ENCODE measurements around the gene STPG4.

Gene STPG4

GRCh38 chr2:47098953-47099352, 56.2 kb downstream of the STPG4 start:
- no peak for TF ChIP-seq JUND (IDR thresholded peaks at IDR 0.05; ENCODE audit: low read depth)
- no peak for DNase-seq (ENCODE audit: low read depth in 1 of 2, low spot score in 1 of 2)
- in situ Hi-C loops (cut with HindIII; ENCODE audit: low pct_unique_long_range_greater_than_20kb, low sequenced_read_pairs): no loop called here

DNA sequence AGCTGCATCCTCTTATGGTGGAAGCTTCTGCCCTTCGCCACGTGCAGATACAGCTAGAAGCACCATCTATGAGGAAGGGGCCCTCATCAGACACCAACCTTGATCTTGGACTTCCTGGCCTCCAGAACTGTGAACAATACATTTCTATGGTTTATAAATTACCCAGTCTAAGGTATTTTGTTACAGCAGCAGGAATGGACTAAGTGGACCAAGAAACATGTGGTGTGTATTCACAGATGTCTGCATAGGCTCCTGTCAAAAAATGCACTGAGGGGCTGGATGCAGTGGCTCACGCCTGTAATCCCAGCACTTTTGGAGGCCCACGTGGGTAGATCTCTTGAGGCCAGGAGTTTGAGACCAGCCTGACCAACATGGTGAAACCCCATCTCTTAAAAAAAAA, 57.5 kb downstream of the STPG4 start:
- no peak for DNase-seq (ENCODE audit: low read depth in 1 of 2, low spot score in 1 of 2)
- no peak for TF ChIP-seq JUND (IDR thresholded peaks at IDR 0.05; ENCODE audit: low read depth)
- in situ Hi-C loops (cut with HindIII; ENCODE audit: low pct_unique_long_range_greater_than_20kb, low sequenced_read_pairs): no loop called here

GRCh38 chr2:47096451-47096850, 58.7 kb downstream of the STPG4 start:
- no peak for DNase-seq (ENCODE audit: low read depth in 1 of 2, low spot score in 1 of 2)
- TF ChIP-seq JUND (IDR thresholded peaks at IDR 0.05; ENCODE audit: low read depth): no peak
- in situ Hi-C loops (cut with HindIII; ENCODE audit: low pct_unique_long_range_greater_than_20kb, low sequenced_read_pairs): no loop called here

GRCh38 chr2:47095349-47096020, 59.6 kb downstream of the STPG4 start:
- DNase-seq (ENCODE audit: low read depth in 1 of 2, low spot score in 1 of 2): no peak
- no peak for TF ChIP-seq JUND (IDR thresholded peaks at IDR 0.05; ENCODE audit: low read depth)
- in situ Hi-C loops (cut with HindIII; ENCODE audit: low pct_unique_long_range_greater_than_20kb, low sequenced_read_pairs): no loop called here

DNA sequence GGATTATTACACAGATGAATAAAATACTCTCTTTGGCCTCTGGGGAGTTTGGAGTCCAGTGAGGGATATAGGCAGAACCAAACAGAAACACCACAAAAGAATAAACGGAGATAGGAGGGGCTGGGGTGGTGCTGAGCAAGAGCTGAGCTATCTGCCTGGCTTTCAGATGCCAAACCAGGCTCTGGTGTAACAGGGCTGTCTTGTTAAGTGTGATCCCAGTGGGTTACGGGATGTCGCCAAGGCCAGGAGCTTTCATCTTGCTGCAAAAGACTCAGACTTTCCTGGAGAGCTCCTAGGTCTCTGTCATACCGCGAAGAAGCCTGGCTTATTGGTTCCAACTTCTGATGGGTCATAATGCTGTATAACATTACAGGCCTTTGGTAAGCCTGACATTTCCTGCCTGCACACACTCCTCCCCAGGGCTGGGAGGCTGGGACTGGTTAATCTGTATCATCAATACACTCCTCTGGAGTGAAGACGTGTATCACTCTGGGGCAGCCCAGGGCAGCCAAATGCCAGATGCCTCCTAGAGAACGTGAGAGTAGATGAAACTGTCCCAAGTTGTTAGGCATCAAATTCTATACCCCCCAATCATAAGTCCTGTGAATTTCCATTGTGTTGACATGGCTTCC, 60.5 kb downstream of the STPG4 start:
- in situ Hi-C loops (cut with HindIII; ENCODE audit: low pct_unique_long_range_greater_than_20kb, low sequenced_read_pairs): no loop called here
- no peak for DNase-seq (ENCODE audit: low read depth in 1 of 2, low spot score in 1 of 2)
- TF ChIP-seq JUND (IDR thresholded peaks at IDR 0.05; ENCODE audit: low read depth): no peak

DNA sequence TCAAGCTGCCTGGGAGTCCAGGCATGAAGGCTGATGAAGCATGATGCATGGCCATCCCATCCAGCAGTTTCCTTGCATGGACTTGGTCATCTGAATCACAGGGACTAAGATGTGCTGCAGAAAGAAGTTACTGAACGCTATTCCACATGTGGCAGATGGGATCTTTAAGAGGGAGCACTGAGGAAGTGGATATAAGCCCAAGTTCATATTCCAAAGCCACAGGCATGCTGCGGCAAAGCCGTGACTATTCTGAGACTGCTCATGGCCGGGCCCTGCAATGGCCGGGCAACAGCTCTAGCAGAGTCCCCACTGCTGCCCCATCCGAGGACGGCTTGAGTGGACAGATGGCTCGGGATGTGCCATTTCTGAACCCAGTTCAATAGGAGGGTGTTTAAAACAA, 61.5 kb downstream of the STPG4 start:
- DNase-seq (ENCODE audit: low read depth in 1 of 2, low spot score in 1 of 2): no peak
- in situ Hi-C loops (cut with HindIII; ENCODE audit: low pct_unique_long_range_greater_than_20kb, low sequenced_read_pairs): no loop called here
- TF ChIP-seq JUND (IDR thresholded peaks at IDR 0.05; ENCODE audit: low read depth): no peak

GRCh38 chr2:47092465-47092864, 62.6 kb downstream of the STPG4 start:
- no peak for TF ChIP-seq JUND (IDR thresholded peaks at IDR 0.05; ENCODE audit: low read depth)
- no peak for DNase-seq (ENCODE audit: low read depth in 1 of 2, low spot score in 1 of 2)
- in situ Hi-C loops (cut with HindIII; ENCODE audit: low pct_unique_long_range_greater_than_20kb, low sequenced_read_pairs): no loop called here

DNA sequence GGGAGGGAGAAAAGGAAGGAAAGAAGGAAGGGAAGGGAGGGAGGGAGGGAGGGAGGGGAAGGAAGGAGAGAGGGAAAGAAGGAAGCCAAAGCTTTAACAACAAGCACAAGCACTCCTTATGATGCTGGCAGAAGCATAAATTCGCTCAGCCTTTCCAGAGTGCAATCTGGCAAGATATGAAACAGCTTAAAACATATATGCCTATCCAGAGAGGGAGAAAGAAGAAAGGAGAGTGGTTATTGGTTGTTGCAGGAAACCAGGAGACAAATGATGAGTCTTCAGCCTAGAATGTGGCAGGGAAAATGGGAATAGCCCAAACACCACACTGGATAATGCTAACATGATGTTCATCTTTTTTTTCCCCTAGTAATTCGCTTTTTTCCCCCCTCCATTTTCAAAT, 64.0 kb downstream of the STPG4 start:
- DNase-seq (ENCODE audit: low read depth in 1 of 2, low spot score in 1 of 2): no peak
- TF ChIP-seq JUND (IDR thresholded peaks at IDR 0.05; ENCODE audit: low read depth): no peak
- in situ Hi-C loops (cut with HindIII; ENCODE audit: low pct_unique_long_range_greater_than_20kb, low sequenced_read_pairs): no loop called here

DNA sequence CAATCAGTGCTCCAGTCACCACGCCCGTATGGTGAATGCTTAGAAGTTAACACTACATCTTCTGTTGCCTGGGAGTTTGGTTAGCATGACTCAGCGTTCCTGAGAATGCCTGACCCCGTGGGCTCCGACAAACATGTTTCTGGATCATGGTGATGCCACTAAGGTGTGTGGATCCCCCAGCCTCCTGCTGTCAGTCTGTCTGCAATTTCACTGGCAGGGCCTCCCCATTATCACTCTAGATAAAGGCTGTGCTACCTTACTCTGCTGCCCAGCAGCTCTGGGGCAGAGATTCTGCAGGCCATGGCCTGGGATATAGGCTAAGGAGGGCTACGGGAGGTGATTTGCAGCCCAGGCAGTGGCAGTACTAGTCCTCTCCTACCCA, 66.0 kb downstream of the STPG4 start:
- DNase-seq (ENCODE audit: low read depth in 1 of 2, low spot score in 1 of 2): no peak
- in situ Hi-C loops (cut with HindIII; ENCODE audit: low pct_unique_long_range_greater_than_20kb, low sequenced_read_pairs): no loop called here
- no peak for TF ChIP-seq JUND (IDR thresholded peaks at IDR 0.05; ENCODE audit: low read depth)

DNA sequence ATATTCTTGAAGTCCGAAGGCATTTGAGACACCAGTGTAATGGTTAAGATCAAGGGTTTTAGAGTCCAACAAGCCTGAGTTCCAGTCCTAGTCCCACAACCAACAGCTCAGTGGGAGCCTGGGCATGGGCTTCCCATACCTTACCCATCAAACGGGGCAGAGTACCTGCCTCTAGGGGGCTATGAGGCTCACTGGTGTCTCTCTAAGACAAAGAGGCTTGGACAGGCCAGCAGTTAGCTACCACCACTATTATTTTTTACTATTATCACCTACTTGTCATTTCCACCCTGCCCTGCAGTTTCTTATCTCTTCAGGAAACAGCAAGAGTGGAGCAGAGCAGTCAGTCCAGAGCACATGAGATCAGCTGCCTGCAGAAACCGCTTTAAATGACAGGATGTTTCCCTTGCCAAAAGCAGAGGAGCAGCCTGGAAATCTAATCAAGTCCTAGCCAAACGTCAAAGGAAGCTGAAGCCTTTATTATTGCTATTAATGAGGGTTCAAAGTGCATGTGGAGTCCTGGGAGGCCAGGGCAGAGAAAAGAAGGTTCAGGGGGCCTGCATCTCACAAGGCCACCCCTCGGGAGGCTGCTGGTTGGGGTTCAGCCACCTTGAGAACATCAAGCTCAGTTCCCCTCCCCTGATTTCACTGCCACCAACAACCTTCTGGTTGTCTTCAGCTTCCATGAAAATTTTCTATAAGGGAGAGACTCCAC, 66.6 kb downstream of the STPG4 start:
- TF ChIP-seq JUND (IDR thresholded peaks at IDR 0.05; ENCODE audit: low read depth): no peak
- in situ Hi-C loops (cut with HindIII; ENCODE audit: low pct_unique_long_range_greater_than_20kb, low sequenced_read_pairs): no loop called here
- no peak for DNase-seq (ENCODE audit: low read depth in 1 of 2, low spot score in 1 of 2)

- no peak for DNase-seq (ENCODE audit: low read depth in 1 of 2, low spot score in 1 of 2)
- in situ Hi-C loops (cut with HindIII; ENCODE audit: low pct_unique_long_range_greater_than_20kb, low sequenced_read_pairs): no loop called here
- TF ChIP-seq JUND (IDR thresholded peaks at IDR 0.05; ENCODE audit: low read depth): no peak
These were observed 68.1 kb downstream of the STPG4 start for GRCh38 chr2:47087051-47087450.

- in situ Hi-C loops (cut with HindIII; ENCODE audit: low pct_unique_long_range_greater_than_20kb, low sequenced_read_pairs): no loop called here
- TF ChIP-seq JUND (IDR thresholded peaks at IDR 0.05; ENCODE audit: low read depth): no peak
- no peak for DNase-seq (ENCODE audit: low read depth in 1 of 2, low spot score in 1 of 2)
These were observed 68.5 kb downstream of the STPG4 start for GRCh38 chr2:47086571-47086970.

GRCh38 chr2:47086054-47086471, 69.0 kb downstream of the STPG4 start:
- in situ Hi-C loops (cut with HindIII; ENCODE audit: low pct_unique_long_range_greater_than_20kb, low sequenced_read_pairs): no loop called here
- TF ChIP-seq JUND (IDR thresholded peaks at IDR 0.05; ENCODE audit: low read depth): no peak
- no peak for DNase-seq (ENCODE audit: low read depth in 1 of 2, low spot score in 1 of 2)
